SK-N-SH treated with all-trans-retinoic acid at 6 μM for 48 hours (cell line): Measurements from ENCODE around the gene MAP7D1.

Experiments
- ESRRG ChIP-seq: fragments of 250-450 bp; sonication (Bioruptor Pico); IDR thresholded peaks from 2 replicates; pipeline ENCODE4 v1.6.1; 2021; ENCODE audit warnings: mild to moderate bottlenecking
- GLIS3 ChIP-seq: fragments of 250-450 bp; sonication (Bioruptor Pico); IDR thresholded peaks from 2 replicates; pipeline ENCODE4 v1.5.0; 2020; ENCODE audit warnings: mild to moderate bottlenecking, moderate library complexity
- OSR1 ChIP-seq: fragments of 250-450 bp; sonication (Bioruptor Pico); IDR thresholded peaks from 2 replicates; pipeline ENCODE4 v1.8.0; 2022; ENCODE audit warnings: moderate library complexity, mild to moderate bottlenecking, inconsistent platforms
- RARB ChIP-seq: fragments of 250-450 bp; sonication (Bioruptor Pico); IDR thresholded peaks from 2 replicates; pipeline ENCODE4 v1.8.0; 2021; ENCODE audit warnings: mild to moderate bottlenecking, moderate library complexity
- SNAI2 ChIP-seq: fragments of 250-450 bp; sonication (Bioruptor Pico); IDR thresholded peaks from 2 replicates; pipeline ENCODE4 v1.5.0; 2020; ENCODE audit warnings: mild to moderate bottlenecking, moderate library complexity
- ZC3H10 ChIP-seq: fragments of 250-450 bp; sonication (Bioruptor Pico); IDR thresholded peaks from 2 replicates; pipeline ENCODE4 v1.5.1; 2021; ENCODE audit warnings: mild to moderate bottlenecking, moderate library complexity
- ZFP3 ChIP-seq: fragments of 250-450 bp; sonication (Bioruptor Pico); IDR thresholded peaks from 2 replicates; pipeline ENCODE4 v1.5.0; 2020; ENCODE audit warnings: mild to moderate bottlenecking, moderate library complexity
- TF ChIP-seq, protein P1 (sequence below): fragments of 250-450 bp; sonication (Bioruptor Pico); IDR thresholded peaks from 2 replicates; pipeline ENCODE4 v1.8.0; 2020; ENCODE audit warnings: mild to moderate bottlenecking, moderate library complexity, borderline replicate concordance

DNA sequence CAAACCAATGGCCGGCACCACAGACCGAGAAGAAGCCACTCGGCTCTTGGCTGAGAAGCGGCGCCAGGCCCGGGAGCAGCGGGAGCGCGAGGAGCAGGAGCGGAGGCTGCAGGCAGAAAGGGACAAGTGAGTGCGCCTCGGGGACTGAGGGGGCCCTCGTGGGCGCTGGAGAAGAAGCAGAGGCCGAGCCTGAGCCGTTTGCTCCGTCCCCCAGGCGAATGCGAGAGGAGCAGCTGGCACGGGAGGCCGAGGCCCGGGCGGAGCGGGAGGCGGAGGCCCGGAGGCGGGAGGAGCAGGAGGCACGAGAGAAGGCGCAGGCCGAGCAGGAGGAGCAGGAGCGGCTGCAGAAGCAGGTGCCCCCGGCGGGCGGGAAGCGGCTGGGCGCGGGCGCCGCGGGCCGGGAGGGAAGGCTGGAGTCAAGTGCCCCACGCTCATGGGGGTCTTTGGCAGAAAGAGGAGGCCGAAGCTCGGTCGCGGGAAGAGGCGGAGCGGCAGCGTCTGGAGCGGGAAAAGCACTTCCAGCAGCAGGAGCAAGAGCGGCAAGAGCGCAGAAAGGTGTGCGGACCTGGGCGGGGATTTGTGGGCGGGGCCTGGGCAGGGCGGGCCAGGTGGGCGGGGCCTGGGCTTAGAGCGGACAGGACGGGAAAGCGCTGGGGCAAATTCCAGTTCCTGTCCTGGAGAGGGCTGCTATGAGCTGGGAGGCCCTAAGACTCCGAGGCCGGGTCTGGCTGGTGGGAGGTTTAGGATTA, 22.7 kb downstream of the MAP7D1 start:
- TF ChIP-seq, protein P1, sequence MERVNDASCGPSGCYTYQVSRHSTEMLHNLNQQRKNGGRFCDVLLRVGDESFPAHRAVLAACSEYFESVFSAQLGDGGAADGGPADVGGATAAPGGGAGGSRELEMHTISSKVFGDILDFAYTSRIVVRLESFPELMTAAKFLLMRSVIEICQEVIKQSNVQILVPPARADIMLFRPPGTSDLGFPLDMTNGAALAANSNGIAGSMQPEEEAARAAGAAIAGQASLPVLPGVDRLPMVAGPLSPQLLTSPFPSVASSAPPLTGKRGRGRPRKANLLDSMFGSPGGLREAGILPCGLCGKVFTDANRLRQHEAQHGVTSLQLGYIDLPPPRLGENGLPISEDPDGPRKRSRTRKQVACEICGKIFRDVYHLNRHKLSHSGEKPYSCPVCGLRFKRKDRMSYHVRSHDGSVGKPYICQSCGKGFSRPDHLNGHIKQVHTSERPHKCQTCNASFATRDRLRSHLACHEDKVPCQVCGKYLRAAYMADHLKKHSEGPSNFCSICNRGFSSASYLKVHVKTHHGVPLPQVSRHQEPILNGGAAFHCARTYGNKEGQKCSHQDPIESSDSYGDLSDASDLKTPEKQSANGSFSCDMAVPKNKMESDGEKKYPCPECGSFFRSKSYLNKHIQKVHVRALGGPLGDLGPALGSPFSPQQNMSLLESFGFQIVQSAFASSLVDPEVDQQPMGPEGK (CRISPR knock-in tag), result no peak
- TF ChIP-seq SNAI2 (no peak), ZC3H10 (CRISPR knock-in tag) (no peak), GLIS3 (CRISPR knock-in tag) (no peak), ZFP3 (CRISPR knock-in tag) (no peak), OSR1 (CRISPR knock-in tag) (no peak), RARB (CRISPR knock-in tag) (no peak), ESRRG (CRISPR knock-in tag) (no peak)
